Measurements from ENCODE around the gene TCF4.

The TCF4 gene

DNA sequence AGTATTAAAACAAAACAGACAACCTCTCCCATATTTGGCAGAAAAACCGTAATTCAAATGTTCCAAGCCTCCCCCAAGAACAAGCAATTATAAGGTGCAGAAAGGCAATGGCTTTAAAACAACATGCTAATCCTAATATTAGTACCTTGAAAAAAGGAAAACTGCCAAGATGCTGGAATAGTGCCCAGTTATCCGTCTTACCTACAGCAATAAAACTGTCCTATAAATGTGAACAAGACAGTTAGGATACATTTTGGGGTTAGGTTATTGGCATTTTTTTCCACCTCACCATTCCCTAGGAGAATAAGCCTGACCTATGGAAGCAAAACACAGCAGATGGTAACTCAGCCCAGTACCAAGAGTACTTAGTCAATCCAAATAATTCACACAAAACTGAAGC is 83.2 kb downstream of the TCF4 start:
- no peak for DNase-seq (ENCODE audit: low read depth)

DNA sequence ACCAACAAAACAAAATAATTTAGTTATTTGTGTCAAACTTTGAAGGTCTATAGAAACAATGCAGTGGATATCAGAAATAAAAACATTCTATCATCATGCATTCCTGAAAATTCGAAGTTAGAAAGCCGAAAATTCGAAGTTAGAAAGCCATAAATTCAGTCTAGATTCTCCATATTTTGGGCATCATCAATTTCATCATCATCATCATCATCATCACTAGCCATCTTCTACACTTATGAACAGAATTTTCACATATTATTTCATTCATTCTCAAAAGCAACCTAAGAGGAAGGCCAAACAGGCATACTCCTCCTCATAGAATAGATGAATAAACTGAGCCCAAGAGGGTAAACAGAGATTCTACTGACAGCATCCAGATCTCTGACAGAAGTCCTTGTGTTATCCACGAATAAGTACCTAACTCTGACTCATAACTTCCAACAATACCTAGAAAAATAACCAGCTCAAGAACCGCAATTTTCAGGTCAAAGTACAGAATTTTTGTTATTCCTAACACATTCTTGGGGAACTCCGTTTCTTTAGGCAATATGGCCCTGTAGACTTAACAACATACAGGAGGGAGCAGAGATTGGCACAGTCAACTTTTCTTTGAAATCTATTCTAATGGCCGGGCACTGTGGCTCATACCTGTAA is 84.7 kb downstream of the TCF4 start:
- peak; percentile 67 for DNase-seq (ENCODE audit: low read depth)

DNA sequence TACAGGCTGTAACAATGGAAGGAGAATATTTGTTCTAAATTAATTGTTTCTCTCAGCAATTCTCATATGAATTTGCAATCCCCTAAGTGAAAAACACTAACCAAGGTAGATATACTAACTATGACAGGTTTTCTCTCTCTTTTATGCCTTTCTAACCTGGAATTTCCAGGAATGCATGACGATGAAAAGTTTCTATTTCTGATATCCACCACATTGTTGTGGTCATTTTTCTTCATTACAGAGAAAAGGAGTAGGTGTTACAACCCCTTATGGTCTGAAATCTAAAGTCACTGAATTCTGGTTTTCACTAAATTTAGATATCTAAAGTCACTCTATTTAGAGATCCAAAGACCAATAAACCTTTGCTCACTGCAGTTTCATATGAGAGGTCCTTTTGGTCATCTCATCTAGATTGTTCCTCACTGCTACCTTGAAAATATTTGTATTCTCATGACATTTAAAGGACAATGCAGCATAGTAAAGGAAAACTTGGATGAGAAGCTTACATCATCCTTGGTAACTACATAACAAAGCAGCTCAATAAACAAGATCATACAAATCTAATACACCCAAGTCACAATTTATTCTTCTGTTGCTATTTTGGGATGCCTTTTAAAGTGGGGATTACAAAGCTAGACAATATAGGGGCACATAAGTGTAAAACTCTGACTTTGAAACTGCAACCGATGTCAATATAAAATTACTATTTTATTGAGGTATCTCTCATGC is 85.8 kb downstream of the TCF4 start:
- DNase-seq (ENCODE audit: low read depth): peak; percentile 48

DNA sequence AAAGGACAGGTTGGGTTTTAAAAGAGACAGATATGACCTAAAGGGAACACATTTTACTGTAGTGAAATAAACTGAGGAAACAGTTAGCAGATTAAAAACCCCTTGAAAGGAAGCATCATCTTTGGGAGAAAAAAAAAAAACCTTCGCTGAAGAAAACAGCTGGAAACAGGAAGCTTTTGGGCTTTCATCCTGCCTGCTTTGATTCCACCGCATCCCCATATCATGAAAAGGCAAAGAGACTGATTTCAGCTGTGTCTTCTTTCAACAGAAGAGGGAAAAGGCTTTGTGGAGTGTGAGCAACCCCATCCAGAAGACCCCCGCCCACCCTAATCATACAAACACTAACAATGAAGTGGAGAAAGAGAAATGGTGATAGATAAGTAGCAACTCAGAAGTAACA is 86.4 kb downstream of the TCF4 start:
- DNase-seq (ENCODE audit: low read depth): no peak

DNA sequence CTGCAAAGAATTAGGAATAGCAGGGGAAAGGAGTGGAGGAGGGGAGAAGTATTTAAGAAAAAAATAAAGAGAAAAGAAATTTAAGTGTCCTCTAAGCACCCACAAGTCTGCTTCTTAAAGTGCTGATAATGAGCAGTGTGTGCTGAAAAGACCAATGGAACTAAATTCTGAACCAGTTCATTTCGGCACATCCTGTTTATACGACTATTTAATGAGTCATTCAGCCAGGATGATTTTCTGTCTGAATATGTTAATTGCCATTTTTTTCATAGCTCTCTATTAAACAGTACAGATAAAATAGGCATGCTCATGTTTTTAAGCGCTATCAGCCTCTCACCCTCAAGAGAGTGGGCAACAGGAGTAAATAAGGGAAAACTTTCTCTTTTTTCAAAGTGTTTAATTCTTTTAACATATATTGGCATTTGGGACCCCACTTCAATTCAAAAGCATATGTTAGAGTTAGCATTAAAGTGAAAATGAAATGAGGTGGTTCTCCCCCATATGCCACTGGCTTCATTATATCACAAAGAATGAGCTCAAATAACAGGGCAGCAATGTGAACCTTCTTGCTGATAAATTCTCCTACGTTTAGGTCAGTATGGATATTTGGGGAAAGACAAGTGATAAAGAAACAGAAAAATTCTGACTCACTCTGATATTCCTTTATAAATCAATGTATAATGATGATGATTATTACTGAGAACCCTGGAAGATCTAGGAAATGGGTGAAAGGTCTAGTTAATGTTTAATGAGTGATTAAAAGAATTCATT is 87.5 kb downstream of the TCF4 start:
- peak; percentile 90 for DNase-seq (ENCODE audit: low read depth)

DNA sequence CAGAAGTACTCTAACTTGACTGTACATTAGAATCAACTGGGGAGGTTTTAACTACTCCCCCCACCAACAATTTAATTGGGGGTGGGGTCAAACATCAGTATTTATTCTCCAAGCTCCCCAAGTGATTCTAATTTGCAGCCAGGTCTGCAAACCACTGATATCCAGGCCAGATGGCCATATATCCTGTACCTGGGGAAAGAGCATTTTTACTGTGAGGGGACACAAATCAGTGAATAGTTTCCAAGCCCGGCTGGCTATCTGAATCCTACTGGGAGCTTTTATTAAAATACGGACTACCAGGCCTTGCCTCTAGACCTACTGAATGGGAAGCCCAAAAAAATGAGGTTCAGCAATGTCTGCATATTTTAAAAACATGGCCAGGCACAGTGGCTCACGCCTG is 88.5 kb downstream of the TCF4 start:
- no peak for DNase-seq (ENCODE audit: low read depth)

DNA sequence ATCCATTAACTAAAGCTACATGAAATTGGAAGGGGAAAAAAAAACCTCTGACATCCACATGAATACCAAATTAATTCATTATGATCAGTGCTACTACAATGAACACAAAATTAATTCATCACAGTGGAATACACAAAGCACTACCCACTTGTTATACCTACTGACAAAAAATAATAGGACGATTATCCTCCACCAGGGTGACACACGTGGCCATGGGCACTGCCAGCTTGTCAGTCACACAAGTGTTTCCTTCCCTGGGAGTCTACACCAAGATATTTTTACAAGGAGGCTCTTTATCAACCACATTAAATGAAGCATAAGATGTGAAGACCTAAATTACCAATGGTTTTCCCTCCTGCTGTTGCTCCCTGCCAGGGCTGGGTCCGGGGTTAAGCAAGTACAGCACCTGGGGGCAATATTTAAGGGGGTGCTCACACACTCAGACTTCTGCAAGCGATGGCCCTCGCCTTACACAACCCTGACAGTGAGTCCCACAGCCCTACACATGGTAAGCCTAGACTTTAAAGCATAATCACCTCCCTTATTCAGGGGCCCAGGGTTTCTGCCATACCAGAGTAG is 90.1 kb downstream of the TCF4 start:
- no peak for DNase-seq (ENCODE audit: low read depth)

DNA sequence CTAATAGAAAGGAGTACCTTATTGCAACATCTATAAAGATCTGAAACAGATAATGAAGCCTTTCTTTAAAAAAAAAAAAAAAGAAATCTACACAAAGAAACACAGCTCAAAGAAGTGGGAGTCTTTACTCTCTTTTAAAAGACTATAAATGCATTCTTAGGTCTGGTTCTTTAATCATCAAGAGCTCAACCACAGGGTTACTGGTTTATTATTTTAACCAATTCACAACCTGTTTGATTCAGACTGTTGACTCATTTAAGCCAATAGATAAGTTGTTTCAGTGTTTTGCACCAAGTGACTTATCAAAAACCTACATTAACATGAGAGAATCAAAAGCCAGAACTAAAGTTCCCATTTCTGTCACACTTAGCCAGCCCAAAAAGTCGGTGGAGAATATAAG is 93.1 kb downstream of the TCF4 start:
- DNase-seq (ENCODE audit: low read depth): no peak

DNA sequence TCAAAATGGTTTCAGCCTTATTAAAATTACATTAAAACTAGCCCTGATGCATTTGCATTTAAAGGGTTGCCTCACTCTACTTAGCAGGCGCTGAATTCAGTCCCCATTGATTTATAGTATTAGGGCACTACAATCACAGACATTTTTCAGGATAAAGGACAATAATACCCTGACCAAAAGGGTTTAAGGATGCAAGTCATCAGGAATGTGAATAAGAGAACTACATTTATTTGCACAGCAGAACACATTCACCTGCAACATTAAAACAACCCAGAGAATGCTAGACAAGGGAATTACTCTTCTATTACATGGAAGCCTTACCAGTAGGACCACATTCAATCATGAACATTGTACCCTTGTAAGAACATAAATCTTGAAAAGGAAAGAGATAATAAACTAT is 93.6 kb downstream of the TCF4 start:
- no peak for DNase-seq (ENCODE audit: low read depth)

DNA sequence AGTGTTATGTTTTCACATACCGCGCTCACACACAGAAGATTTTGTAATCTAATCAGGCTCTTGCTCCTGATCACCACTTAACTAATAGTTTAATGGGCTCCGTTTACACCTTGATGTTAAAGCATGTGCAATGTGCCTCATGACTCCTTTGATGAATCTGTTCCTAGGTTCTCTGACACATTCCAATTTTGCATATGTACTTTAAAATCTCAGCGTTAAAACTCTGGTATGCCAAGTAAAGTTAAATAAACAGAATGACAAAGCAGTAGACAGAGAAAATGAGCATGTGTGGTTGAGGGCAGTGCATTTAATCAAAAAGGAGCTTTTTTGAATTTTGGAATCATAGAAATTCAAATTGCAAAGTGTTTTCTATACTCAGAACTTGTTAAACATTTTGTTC is 96.4 kb downstream of the TCF4 start:
- DNase-seq (ENCODE audit: low read depth): no peak

DNA sequence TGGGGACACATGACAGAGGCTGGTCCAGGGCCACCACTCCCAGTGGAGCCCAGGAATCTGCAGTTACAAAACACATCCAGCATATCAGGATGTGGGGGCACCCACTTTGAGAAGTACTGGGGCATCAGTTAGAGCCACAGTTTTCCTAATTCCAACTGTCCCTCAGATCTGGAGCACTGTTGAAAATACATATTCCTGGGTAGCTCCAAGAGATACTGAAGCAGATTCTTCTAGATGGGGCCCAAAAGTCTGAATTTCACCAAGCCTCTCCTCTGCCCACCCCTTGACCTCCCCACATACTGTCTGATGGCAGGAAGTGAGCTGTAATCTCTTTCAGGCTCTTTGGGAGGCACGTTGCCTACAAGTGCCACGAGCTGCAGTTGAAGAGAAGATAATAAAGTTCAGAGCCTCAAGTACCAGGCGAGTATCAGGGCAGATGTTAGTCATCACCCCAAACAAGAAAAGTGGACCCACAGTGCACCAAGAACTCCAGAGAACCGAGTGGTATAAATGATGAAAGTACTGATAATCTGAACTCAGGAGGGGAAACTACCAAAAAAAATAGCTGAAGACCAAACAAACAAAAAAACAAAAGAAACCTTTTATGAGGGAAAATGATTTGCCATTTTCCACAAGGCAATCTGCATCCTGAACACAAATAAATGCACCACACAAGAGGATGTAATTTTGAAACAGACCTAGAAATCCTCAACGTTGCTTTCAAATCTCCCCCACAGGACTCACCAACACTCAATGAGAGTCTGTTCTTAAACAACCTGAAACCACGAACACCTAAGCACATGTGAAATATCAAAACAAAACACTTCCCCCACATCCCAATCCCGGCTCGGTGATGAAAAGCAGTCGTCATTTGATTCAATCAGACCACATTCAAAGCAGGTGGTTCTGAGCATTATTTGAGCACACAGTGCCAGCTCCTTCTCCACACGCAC is 98.7 kb downstream of the TCF4 start:
- DNase-seq (ENCODE audit: low read depth): peak; percentile 77

DNA sequence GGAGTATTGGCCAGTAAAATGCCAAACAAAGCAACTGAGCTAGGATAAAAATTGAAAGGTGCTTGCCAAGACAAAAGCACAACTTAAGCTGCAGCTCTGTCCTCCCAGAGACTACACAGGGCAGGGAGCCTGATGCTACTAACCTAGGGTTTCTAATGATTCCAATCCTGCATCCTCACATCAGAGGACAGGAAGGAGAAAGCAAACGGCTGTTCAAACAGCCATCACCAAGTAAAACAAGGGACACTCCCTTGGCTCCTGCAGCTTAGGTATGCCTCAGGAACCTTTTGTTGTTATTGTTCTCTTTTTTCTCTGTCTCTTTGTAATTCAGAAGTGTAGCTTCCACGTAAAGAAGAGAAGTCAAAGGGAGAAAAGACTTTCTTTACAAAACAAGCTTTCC is 99.5 kb downstream of the TCF4 start:
- no peak for DNase-seq (ENCODE audit: low read depth)

DNA sequence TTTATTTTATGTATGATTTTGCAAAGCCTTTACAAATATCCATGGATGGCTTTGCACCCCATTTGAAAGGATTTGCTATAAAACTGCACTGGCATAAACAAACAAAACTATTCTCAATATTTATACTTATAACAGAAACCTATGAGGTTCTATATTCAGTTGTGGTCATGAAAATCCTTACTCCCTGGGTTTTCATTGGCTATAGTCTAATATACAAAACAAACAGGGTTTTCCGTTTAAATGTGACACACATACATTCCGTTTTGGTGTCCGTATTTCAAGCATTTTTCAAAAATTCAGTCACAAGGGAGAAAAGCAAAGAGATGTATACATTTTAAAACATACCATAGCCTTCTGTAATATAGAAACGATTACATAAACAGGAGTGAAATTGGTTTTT is 100.0 kb downstream of the TCF4 start:
- DNase-seq (ENCODE audit: low read depth): no peak

DNA sequence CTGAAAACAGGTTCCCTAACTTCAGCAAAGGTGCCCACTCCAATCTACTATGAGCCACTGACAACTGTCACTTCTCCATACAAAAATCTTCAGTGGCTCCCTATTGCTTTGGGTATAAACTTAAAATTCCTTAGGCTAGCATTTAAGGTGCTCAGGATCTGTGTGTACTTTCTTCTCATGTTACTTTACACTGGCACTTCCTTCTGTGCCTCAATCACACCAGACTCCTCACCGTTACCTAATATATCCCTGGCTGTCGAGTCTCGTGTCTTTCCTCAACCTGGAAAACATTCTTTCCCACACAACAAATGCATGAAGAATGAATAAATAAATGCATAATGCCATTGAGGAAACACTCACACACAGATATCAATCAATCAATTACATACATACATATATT is 101.1 kb downstream of the TCF4 start:
- no peak for DNase-seq (ENCODE audit: low read depth)

DNA sequence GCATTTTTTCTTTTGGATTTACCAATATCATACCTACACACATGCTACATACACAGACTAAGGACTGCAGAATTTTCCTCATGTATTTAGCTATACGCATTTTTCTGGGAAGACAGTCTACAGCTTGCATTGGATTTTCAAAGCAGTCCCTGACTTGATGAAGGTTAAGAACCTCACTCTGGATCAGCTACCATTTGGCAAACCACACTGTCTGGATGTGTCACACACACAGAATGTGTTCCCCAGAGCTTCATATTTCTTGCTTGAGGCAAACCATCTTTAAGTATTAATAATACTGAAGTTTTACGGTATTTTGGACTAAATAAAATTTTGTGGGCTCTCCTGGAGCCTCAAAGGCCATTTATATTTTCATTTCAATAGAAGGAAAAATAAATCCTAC is 102.3 kb downstream of the TCF4 start:
- peak; percentile 48 for DNase-seq (ENCODE audit: low read depth)

DNA sequence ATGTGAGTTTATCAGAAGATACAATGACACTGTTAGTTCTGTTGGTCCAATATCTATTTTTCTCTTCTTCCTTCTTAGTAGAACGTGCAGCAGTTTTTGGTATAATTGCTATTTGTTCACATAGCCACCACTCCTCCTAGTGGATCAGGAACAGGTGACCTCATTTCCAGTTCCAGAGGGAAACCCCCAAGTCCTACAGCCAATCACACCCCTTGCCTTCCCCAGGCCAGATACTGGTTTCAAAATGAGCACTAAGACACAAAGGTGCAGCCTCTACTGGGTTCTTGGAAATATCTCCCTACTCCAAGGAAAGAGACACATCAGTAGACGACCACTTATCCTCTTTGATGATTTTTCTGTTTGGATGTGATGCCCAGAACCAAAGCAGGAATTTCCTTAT is 103.2 kb downstream of the TCF4 start:
- no peak for DNase-seq (ENCODE audit: low read depth)

DNA sequence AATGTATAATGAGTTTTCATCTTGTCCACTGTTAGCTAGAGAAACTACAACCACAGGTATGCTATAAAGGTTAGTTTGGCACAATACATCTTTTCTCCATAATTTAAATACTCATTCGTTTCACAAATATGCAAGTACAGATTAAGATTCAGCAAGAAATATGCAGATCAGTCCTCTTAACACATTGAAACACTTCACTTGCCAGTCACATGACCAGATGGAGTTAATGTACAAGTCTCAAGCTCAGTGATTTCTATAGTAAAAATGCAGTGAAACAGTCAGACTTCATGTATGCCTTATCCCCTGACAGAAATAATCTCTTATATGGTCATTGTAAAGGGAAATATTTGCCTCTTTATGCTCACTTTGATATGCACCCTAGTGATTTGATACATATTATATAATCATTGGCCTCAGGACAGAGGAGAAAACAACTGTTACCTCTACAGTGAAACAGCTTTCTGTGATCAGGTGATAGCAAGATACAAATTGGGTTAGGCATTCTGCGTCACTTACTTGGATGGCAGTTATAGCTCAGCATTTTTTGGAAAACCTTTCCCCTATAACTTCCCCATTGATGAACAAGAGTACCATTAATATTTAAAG is 104.6 kb downstream of the TCF4 start:
- DNase-seq (ENCODE audit: low read depth): no peak

DNA sequence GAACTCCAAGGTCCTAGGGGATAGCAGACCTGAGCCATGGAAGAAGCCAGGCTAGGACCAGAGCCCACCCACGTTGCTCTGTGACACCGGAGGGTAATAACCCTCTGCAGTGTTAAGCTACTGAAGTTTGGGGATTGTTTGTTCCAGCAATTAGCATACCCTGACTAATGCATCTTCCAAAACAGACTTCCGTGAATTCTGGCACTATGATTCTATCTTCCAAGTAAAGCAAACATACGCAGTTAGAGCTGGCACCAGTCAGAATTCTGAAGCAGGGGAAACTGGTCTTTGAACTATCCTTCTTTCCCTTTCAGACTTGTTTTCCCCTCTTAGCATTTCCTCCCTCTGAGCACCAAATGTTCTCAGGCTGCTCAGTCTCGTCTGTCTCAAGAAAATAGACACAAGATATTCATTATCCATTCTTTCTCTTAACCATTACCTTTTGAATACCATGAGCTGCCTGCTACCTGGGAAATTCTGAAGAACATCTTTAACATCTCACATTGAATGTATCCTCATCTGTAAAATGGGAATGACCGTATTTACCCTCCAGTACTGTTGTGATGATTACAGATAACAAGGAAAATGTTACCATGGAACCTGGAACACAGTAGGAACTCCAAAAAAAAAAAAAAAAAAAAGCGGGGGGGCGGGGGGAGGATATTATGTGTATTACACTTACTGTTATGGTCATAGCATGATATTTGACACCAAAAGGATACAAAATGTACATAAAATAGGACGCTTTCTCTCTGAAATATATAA is 108.2 kb downstream of the TCF4 start:
- no peak for DNase-seq (ENCODE audit: low read depth)

DNA sequence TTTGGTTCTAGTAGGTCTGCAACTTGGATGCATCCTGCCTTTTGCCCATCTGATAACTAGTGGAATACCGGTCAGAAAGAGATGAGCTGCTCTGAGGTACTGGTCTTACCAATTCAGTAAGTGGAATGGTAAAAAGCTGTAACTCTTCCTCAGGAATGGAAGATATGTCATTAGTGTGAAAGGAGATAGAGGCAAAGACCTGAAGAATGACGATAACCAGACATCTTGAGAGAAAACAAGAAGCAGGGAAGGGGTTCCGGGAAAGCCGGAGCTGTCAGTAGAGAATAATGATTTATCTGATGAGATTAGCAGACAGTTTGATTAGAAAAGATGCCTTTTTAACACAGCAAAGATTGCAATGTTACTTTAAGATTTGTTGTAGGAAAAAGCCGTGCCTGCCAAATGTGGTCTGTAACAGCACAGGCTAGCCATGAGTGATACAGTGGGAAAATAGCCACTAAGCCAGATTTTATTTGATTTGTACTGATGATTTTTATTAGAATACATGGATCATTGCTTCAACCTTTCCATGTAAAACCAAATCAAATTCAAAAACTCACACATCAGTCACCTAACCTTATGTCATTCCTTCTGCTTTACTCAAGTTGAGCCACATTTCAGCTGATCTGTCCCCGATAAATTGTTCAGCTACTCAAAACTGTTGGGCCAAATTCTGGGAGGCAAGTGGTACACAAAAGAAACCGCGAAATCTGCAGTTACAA is 110.0 kb downstream of the TCF4 start:
- DNase-seq (ENCODE audit: low read depth): peak; percentile 80

DNA sequence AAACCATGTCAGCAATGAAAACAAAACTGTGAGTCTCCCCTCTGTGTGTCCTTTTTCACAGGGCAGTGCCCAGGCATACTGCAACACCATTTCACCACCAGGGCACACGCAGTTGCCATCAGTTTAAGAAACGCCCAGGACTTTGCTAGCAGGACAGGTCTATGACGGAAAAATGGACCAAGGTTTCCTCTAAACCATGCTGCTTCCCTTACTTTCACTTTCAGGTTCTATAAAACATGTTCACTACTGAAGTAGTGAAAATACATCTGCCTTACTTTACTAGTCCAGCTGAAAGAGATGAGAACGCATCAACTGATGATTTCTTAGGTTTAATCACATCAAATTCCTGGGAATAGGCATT is 110.5 kb downstream of the TCF4 start:
- DNase-seq (ENCODE audit: low read depth): peak; percentile 71

Data from amniotic epithelial cell (primary cell).